Nucleus accumbens (tissue), 56 donors: ENCODE measurements around the gene APBA1.
"Not testable (repeated sequence)": the region's sequence is repeated elsewhere in the genome, so short reads cannot be mapped to it uniquely, and the experiment has no call there.

ENCODE experiments used
- DNase-seq, 56 donors: peaks; one replicate each; lab custom pipeline; 2025; lab: John Stamatoyannopoulos, UW

APBA1 gene

DNA sequence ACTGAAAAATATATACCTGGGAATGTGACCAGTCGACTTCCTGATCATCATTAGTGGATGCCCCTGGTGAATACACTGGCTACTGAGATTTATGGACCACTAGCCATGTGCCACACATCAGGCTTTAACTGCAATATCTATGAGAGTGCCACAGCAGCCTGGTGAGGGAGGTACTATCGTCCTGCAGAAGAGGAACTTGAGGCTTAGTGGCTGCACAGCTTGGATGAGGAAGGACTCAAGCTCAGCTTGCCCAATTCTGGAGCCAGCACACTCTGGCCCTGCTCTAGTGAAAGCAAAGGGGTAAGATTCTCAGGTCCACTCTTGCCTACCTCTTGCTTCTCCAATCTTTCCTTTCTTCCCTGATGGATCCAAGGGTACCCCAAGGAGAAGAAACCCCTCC is 217.8 kb downstream of the APBA1 start:
- DNase-seq: no peak

DNA sequence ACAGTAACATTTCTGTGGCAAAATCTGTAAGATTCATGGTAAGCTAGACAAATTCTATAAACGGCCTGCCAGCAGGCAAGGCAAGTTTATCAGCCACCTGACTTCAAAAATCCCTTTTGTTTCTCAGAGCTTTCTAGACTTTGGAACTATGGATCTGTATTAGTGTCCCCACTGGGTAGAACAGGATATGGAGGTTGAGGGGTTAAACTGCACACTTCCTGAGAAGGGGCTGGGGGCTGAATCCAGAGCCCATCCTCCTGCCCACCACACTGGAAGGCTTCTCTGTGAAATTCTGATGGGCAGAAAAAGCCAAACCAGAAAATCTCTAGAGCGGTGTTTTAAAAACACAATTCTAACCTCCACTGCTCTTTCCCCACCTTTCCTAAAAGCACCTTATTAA is 218.4 kb downstream of the APBA1 start:
- no peak for DNase-seq

DNA sequence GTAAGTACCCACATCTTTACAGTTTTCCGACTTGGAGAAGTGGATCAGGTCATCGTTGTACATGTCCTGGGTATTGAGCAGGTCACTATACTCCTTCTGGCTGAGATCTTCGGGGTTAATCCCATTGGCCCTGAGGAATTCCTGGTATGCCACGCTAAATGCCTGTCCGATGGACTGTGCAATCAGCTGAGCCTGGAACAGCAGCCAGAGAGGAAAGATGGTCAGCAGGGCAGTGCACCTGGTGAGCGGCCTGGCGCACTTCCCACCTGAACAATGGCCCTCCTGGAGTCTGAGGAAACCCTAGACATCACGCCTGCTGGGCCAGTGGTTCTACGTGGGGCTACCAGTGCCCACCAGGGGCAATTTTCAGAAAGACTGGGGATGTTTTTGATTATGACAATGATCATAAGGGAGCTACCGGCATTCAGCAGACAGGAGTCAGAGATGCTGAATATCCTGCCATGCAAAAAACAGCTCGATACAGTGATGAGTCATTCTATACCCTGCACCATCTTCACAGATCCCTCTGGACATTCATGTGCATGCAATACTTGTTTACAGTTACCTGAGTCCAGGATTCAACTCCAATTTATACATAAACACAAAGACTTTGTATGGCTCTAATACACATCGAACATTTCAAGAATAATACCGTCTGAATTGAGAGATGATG is 219.9 kb downstream of the APBA1 start:
- no peak for DNase-seq

DNA sequence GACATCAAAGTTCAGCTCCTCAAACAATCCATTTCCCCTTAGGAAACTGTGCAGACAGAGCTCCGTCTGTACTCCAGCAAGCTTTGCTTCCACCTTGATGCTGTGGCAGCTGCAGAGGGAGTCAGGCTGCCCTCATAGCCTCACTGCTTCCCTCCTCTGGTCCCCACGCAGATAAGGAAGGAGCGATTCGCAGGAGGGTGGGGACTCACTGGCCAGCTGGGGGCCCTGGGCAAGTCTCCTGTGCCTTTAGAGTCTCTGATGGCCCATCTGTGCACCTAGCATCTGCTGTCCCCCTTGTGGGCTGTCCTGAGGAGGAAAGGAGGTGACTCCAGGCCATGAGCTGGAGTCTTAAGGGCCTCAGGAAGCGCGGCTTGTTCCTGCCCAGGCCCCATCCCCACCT is 225.7 kb downstream of the APBA1 start:
- no peak for DNase-seq

DNA sequence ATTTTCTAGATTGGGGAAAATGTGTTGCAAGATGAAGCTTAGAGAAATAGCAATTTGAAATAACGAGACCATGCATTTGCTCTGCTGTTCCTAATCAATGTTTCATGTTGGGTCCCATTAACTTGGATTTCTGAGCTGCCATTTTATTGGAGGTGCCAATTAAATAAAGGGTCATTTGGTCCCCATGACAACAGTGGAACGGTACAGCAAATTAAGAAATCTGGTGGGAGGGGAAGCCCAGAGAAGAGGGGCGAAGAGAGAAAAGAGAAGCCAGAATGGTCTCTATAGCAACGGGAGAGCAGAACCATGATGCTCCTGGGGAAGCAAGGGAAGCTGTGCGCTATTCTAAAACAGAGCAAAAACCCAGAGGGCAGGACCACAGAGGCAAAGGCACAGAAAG is 226.9 kb downstream of the APBA1 start:
- peak in 2 of 56 donors; percentile 6 to 11 for DNase-seq

DNA sequence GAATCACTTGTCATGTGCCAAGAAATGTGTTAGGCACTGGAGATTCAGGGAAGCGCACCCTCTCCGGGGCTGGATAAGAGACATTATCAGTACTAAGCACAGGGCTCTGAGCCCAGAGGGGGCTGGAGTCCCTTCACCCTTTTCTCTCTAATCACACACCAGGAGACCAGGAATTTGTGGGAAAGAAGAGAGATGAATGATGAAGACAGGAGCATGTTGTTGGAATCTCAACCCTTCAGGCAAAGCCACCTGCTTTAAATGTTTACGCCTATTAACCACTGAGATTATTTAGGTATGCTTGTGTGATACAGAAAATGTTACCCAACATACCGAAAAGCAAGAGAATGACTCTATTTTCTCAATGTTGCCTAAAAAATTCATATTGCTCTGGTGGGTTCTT is 227.4 kb downstream of the APBA1 start:
- no peak for DNase-seq

DNA sequence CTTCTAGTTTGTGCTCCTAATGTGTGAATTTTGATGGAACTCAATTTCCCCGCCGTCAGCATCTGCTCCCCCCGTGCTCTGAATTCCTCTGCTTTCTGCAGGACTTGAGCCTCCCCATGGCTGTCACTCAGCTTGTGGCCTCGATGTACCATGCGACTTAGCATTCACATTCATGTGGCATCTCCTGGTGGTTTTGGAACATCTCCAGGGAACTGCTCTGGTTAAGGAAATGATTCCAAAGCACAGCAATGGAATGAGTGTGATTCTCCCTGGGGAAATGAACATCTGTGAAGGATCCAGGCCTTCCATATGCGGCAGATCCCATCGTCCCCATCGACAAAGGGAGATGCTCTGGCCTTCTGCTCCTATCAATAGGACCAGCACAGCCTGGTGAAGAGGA is 228.2 kb downstream of the APBA1 start:
- no peak for DNase-seq

DNA sequence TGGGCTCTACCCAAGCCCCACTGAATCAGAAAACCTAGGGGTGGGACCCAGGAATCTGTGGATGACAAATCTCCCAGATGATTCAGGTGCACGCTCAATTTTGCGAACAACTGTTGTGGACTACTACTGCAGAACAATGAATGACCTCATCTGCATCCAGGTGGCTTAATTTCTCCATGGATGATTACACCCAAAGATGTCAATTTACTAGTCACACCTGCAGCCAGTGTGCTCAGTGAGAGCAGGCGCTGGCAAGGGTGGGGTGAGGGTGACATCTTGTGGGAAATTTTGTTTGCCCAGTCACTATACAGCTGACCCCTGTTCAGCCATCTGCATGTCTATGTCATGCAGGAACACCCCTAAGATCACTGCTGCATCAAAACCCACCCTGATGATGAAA is 229.0 kb downstream of the APBA1 start:
- DNase-seq: no peak

DNA sequence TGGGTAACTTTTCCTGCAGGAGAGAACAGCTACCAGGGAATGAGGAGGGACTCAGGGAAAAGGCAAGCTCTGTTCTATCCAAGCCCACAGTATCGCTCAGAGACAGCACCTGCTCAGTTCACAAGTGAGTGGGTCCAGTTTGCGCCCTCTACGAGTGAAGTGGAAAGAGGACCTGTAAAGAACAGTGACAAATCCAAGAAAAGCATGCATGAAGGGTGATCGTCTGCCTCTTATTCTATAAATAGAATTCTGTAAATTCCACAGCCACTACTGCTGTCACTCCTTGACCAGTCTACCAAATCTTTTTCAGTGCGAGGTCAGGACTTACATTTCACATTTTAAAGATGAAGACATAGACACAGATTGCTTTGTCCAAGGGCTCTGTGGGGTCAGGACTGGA is 229.7 kb downstream of the APBA1 start:
- DNase-seq: no peak

DNA sequence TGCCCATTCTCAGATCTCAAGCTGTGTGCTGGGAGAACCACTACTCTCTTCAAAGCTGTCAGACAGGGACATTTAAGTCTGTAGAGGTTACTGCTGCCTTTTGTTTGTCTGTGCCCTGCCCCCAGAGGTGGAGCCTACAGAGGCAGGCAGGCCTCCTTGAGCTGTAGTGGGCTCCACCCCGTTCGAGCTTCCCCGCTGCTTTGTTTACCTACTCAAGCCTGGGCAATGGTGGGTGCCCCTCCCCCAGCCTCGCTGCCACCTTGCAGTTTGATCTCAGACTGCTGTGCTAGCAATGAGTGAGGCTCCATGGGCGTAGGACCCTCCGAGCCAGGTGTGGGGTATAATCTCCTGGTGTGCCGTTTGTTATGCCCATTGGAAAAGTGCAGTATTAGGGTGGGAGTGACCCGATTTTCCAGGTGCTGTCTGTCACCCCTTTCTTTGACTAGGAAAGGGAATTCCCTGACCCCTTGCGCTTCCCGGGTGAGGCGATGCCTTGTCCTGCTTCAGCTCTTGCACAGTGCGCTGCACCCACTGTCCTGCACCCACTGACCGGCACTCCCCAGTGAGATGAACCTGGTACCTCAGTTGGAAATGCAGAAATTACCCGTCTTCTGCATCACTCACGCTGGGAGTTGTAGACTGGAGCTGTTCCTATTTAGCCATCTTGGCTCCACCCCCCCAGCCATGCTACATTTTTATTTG is 231.8 kb downstream of the APBA1 start:
- DNase-seq: not testable (repeated sequence)

DNA sequence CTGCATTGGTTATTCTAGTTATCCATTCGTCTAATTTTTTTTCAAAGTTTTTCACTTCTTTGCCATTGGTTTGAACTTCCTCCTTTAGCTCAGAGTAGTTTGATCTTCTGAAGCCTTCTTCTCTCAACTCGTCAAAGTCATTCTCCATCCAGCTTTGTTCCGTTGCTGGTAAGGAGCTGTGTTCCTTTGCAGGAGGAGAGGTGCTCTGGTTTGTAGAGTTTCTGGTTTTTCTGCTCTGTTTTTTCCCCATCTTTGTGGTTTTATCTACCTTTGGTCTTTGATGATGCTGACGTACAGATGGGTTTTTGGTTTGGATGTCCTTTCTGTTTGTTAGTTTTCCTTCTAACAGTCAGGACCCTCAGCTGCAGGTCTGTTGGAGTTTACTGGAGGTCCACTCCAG is 232.5 kb downstream of the APBA1 start:
- not testable (repeated sequence) for DNase-seq

DNA sequence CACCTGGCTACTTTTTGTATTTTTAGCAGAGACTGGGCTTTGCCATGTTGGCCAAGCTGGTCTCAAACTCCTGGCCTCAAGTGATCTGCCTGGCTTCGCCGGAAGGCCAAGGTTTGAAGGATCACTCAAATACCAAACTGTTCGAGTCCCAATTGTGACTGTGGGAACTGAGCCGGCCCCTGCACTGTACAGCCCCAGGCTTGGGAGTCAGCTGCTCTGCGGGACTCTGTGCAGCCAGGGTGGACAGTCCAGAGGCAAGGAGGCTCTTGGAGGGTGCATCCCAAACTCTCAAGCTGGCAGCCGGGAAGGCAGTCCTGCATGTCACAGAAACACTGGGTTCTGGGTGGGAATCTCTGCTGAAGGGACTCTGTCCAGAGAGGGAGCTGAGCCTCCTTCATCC is 238.2 kb downstream of the APBA1 start:
- DNase-seq: no peak

DNA sequence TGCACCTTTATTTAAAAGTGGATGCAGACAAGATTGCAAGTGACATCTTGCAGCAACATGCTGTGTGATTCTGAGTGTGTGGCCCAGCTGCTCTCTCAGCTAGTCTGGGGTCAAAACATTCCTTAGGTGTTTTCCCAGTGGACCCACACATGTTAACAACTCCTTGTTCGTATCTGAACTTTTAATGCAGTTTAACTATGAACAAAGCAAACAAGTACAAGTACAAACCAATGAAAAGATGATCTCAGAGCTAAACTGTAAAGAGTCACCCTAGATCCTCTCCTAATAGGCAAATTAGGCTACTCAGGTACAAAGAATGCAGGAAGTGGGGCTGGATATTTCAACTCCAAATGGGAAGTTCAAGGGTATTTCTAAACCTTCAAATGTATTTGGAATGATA is 238.8 kb downstream of the APBA1 start:
- DNase-seq: no peak

DNA sequence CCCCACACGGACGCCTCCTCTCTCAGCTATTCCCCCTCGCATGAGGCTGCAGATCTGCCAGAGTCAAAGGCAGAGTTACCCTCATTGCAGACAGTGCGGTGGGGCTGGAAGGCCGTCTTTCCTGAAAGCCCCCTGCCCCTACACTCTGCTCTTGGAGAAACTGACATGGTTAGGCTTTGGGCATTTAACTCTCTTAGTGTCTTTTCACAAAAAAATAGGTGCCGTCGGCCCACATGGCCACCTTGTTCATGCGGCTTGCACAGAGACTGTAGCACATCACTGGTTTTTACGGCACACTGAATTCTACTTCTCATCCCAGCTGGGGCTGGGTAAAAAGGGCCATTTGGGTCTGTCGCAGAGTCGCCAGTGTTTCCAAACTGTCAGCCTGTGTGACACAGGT is 239.5 kb downstream of the APBA1 start:
- no peak for DNase-seq

DNA sequence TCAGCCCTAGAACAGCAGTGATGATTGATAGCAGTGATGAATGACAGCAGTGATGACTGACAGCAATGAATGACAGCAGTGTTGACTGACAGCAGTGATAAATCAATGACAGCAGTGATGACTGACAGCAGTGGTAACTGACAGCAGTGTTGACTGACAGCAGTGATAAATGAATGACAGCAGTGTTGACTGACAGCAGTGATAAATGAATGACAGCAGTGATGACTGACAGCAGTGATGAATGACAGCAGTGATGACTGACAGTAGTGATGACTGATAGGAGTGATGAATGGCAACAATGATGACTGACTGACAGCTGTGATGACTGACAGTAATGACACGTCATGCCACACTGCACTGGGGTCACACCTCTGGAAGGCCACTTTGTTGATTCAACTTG is 240.4 kb downstream of the APBA1 start:
- DNase-seq: no peak

DNA sequence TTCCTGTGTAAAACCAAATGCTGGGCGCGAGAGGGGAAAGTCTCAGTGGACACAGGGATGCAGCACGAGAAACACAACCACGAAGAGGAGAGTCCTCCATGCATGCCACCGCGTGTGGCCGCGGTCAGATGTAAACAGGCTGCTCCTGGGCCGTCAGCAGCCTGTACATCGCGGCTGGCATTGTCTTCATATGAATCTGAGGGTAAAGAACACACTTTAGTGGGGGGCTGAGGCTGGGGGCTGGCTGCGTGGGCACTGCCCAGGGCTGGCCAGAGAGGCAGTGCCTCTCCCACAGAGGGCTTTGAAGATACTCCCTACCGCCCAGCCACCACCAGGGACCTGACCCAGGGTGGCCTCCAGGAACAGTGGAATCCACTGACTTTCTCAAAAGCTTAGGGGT is 241.0 kb downstream of the APBA1 start:
- no peak for DNase-seq

DNA sequence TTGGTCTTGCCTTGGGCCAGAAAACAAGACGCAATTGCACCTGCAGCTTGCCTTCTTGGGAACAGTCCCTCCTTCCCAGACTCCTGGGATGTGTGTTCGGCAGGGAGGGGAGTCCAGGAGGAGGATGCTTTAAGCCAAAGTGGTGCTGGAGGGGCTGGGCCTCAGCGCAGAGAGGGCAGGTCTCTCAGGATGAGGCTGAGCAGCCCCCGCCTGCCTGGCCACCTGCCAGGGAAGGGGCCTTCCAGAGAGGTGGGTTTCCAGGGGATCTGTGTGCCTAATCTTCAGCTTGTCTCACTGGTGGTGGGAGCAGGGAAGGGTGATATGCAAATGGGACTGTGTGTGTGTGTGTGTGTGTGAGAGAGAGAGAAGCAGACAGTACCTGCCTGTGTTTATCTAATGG is 242.0 kb downstream of the APBA1 start:
- no peak for DNase-seq

DNA sequence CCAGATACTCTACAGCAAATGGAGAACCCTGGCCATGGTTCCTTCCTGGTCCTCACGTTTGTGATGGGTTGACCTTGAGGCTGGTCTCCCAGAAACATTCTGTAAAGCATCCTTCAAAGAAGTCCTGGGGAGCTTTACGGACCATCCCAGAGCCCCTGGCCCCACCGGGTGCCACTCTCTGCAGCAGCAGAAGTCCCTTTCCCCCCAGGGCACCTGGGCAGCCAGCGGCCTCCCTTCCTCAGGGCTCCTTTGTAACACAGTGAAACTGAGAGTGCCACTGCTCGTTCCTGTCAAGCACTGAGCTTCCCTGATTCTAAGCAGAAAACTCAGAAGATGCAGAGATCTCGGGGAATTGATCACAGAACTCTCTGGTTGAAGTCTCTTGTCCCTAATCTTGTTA is 242.9 kb downstream of the APBA1 start:
- no peak for DNase-seq

DNA sequence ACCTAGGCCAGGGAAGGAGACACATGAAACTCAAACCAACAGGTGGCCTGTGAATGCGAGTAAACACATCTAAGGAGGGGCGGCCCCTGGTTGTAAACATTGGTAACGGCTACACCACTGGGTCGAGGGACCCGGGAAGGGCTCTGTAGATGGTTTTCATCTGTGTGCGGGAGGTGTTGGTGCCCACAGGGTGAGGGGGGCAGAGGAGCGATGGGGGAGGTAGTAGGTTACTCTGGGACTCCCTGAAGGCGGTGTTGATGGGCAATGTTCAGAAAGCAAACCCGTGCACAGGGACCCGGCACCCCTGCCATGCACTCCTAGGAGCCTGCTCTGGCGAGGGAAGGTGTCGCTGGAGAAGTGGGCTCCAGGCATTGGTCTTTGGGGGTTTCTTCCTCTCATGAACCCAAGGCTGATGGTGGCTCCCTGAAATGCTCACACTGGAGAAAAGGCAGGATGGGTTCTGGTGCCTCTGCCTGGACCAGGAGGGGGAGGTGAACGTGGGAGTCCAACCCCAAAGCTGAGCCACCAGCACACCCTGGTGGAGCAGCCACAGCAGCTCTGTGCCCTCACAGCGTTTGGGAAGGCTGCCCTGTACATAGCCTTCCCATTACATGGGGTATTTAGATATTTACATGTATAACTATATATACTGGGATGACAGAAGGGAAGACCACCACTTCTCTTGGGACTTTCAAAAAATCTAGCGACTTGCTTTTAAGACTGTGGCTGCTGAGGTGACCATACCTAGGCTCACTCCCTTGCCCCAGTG is 244.0 kb downstream of the APBA1 start:
- no peak for DNase-seq

DNA sequence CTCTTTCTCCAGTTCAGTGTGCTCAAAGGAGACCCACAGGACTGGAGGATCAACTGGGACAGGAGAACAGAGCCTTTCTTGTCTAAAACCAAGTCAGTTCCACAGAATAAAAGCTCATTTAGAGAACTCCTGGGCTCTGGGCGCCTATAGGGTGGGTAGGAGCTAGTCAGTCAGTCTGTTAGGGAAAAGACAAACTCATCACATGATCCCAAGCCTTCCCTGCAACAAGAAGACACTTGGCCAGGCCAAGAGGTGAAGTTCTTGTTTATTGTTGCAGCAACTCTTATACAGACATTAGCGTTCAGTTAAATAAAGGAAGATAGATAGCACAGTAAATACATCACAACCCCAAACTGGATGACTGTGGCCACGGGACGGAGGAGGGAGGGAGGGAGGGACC is 244.9 kb downstream of the APBA1 start:
- DNase-seq: peak in 25 of 56 donors; percentile 3 to 58 (median 18)

DNA sequence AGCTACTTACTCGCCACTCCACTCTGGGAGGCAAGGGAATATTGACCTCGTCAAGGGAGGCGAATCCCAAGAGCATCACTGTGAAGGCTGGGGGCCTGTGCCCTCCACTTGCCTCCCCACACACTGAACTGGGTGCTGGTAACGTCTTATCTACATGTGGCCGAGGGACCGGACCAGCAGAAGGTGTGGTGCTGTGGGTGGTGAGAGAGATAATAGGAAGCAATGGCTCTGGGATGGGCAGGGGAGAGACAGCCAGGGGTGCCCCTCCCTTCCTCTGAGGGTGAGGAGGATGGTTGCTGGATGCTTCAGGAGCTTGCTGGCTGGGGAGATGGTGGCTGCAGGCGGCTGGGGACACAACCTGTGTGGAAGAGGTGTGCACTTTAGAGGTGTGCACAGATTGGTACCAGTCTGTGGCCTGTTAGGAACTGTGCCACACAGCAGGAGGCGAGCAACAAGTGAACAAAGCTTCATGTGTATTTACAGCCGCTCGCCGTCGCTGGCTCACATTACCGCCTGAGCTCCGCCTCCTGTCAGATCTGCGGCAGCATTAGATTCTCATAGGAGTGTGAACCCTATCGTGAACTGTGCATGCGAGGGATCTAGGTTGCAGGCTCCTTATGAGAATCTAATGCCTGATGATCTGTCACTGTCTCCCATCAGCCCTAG is 246.9 kb downstream of the APBA1 start:
- peak in 34 of 56 donors; percentile 4 to 65 (median 34) for DNase-seq
